H1 (cell line): ENCODE results near the gene LTO1. TPM values are rescaled to one million over a fixed set of nuclear protein-coding genes. Genes with fewer than 3 reads are reported as not detected.

Experiments
- CTCF ChIA-PET: fragments of 300-600 bp; sonication (Branson Sonifier 250); formaldehyde crosslinking; loops from one replicate; lab custom pipeline; 2021; ENCODE audit not compliant: partially characterized antibody; lab: Charles Lee
- POLR2A ChIA-PET: fragments of 300-600 bp; sonication (Branson Sonifier 250); formaldehyde crosslinking; loops from one replicate; lab custom pipeline; 2021; ENCODE audit warnings: inconsistent platforms; ENCODE audit not compliant: partially characterized antibody; lab: Charles Lee
- DNase-seq, 2 experiments: peaks; one replicate each; pipeline versions ENCODE4 v3.0.0 to v3.0.0-alpha.2; 2010 to 2022; ENCODE audit warnings: low spot score in 2 of 2, low read depth in 1 of 2, mixed read lengths in 1 of 2
- FAIRE-seq: peaks from 2 replicates; lab custom pipeline; 2011; peaks lifted over from hg19 to GRCh38; lab: Jason Lieb, UNC
- H2AFZ ChIP-seq: 2 replicates; pipeline ENCODE4 v1.8.1; 2012; ENCODE audit warnings: low read length, inconsistent platforms
- H2AK5ac ChIP-seq: 2 replicates; pipeline ENCODE4 v1.6.1; 2013; ENCODE audit warnings: low read depth, low read length
- H2BK120ac ChIP-seq: replicated peaks from 2 replicates; pipeline ENCODE3; 2013; ENCODE audit warnings: low read depth, low read length, inconsistent platforms
- H2BK12ac ChIP-seq: 2 replicates; pipeline ENCODE4 v1.6.1; 2013; ENCODE audit warnings: low read depth, low read length
- H2BK15ac ChIP-seq: 2 replicates; pipeline ENCODE4 v1.6.1; 2013; ENCODE audit warnings: low read length
- H2BK20ac ChIP-seq: 2 replicates; pipeline ENCODE4 v1.6.1; 2013; ENCODE audit warnings: low read length
- H2BK5ac ChIP-seq: 2 replicates; pipeline ENCODE4 v1.6.1; 2013; ENCODE audit warnings: low read depth, low read length
- H3K14ac ChIP-seq: 2 replicates; pipeline ENCODE4 v1.6.1; 2013; ENCODE audit warnings: inconsistent platforms; ENCODE audit not compliant: insufficient read length
- H3K18ac ChIP-seq: 2 replicates; pipeline ENCODE4 v1.6.1; 2013; ENCODE audit warnings: low read length; ENCODE audit errors: extremely low read depth
- H3K23ac ChIP-seq: 2 replicates; pipeline ENCODE4 v1.6.1; 2013; ENCODE audit warnings: inconsistent platforms; ENCODE audit not compliant: insufficient read length
- H3K23me2 ChIP-seq: 2 replicates; pipeline ENCODE4 v1.6.1; 2013; ENCODE audit warnings: low read depth, low read length
- H3K27ac ChIP-seq: 2 replicates; pipeline ENCODE4 v1.6.1; 2011; ENCODE audit warnings: low read depth, low read length, inconsistent platforms
- H3K27me3 ChIP-seq, 4 experiments: replicated peaks in 1 of 4; 1 replicate in 1 of 4; 2 replicates in 3 of 4; pipeline versions ENCODE4 v1.6.1 to v1.8.1; 2011 to 2013; ENCODE audit warnings: low read length in 3 of 4, mild to moderate bottlenecking in 3 of 4, inconsistent platforms in 2 of 4, mixed read lengths in 2 of 4, moderate library complexity in 1 of 4; ENCODE audit not compliant: control insufficient read depth in 3 of 4, insufficient read depth in 3 of 4; ENCODE audit errors: extremely low read depth in 1 of 4
- H3K36me3 ChIP-seq, 4 experiments: 2 replicates each; pipeline versions ENCODE4 v1.6.1 to v1.8.1; 2011 to 2013; ENCODE audit warnings: mild to moderate bottlenecking in 4 of 4, low read length in 3 of 4, moderate library complexity in 2 of 4, control low read depth in 1 of 4, inconsistent platforms in 1 of 4; ENCODE audit not compliant: insufficient read depth in 4 of 4, control insufficient read depth in 2 of 4
- H3K4ac ChIP-seq: replicated peaks from 2 replicates; pipeline ENCODE3; 2013; ENCODE audit warnings: low read length, low read depth, mixed read lengths, inconsistent platforms; ENCODE audit not compliant: insufficient read length
- H3K4me1 ChIP-seq, 4 experiments: replicated peaks in 1 of 4; 1 replicate in 1 of 4; 2 replicates in 3 of 4; pipeline versions ENCODE4 v1.6.1 to v1.8.1; 2011 to 2013; ENCODE audit warnings: low read length in 3 of 4, inconsistent platforms in 2 of 4, mixed read lengths in 1 of 4; ENCODE audit not compliant: insufficient read depth in 4 of 4, control insufficient read depth in 3 of 4
- H3K4me2 ChIP-seq, 2 experiments: 2 replicates each; pipeline versions ENCODE4 v1.6.1 to v1.8.1; 2011 to 2013; ENCODE audit warnings: low read depth in 2 of 2, low read length in 2 of 2, control low read depth in 1 of 2, inconsistent platforms in 1 of 2, mild to moderate bottlenecking in 1 of 2; ENCODE audit not compliant: insufficient read depth in 1 of 2
- H3K4me3 ChIP-seq, 4 experiments: fragments of 200-600, 300-600 bp in 1 of 4; sonication (generic), shearing (Covaris generic), sonication (Bioruptor Twin) in 1 of 4; 2 replicates each; pipeline versions ENCODE4 v1.5.1 to v1.8.1; 2011 to 2016; ENCODE audit warnings: low read length in 4 of 4, low read depth in 3 of 4, control low read depth in 2 of 4, inconsistent platforms in 2 of 4, mild to moderate bottlenecking in 2 of 4, mixed read lengths in 1 of 4, moderate library complexity in 1 of 4; ENCODE audit not compliant: insufficient read depth in 2 of 4; ENCODE audit errors: extremely low read depth in 1 of 4
- H3K56ac ChIP-seq: replicated peaks from 2 replicates; pipeline ENCODE3; 2013; ENCODE audit warnings: low read depth, mild to moderate bottlenecking, mixed read lengths, low read length, inconsistent platforms; ENCODE audit not compliant: insufficient read length
- H3K79me1 ChIP-seq: 2 replicates; pipeline ENCODE4 v1.6.1; 2013; ENCODE audit warnings: low read depth, low read length, control low read depth
- H3K79me2 ChIP-seq, 2 experiments: 2 replicates each; pipeline versions ENCODE4 v1.6.1 to v1.8.1; 2012 to 2013; ENCODE audit warnings: low read length in 2 of 2, mild to moderate bottlenecking in 2 of 2, inconsistent platforms in 1 of 2; ENCODE audit not compliant: insufficient read depth in 2 of 2, control insufficient read depth in 1 of 2
- H3K9ac ChIP-seq, 4 experiments: replicated peaks in 1 of 4; 1 replicate in 1 of 4; 2 replicates in 3 of 4; pipeline versions ENCODE4 v1.6.1 to v1.8.1; 2011 to 2013; ENCODE audit warnings: low read depth in 3 of 4, low read length in 3 of 4, control low read depth in 2 of 4, mild to moderate bottlenecking in 2 of 4, moderate library complexity in 2 of 4, inconsistent platforms in 1 of 4; ENCODE audit errors: extremely low read depth in 1 of 4
- H3K9me3 ChIP-seq, 2 experiments: 2 replicates each; pipeline versions ENCODE4 v1.6.1 to v1.8.1; 2012 to 2013; ENCODE audit warnings: mild to moderate bottlenecking in 2 of 2, moderate library complexity in 2 of 2, control low read depth in 1 of 2, inconsistent platforms in 1 of 2, low read depth in 1 of 2, low read length in 1 of 2, mixed read lengths in 1 of 2; ENCODE audit not compliant: insufficient read depth in 2 of 2
- H4K20me1 ChIP-seq, 2 experiments: replicated peaks in 1 of 2; 2 replicates each; pipeline versions ENCODE3 to v1.8.1; 2011 to 2013; ENCODE audit warnings: inconsistent platforms in 2 of 2, low read length in 2 of 2, mild to moderate bottlenecking in 1 of 2; ENCODE audit not compliant: insufficient read depth in 2 of 2, control insufficient read depth in 1 of 2
- H4K5ac ChIP-seq: 2 replicates; pipeline ENCODE4 v1.6.1; 2013; ENCODE audit warnings: low read length, low read depth, mixed read lengths, inconsistent platforms; ENCODE audit not compliant: insufficient read length
- H4K8ac ChIP-seq: 2 replicates; pipeline ENCODE4 v1.8.0; 2013; ENCODE audit warnings: mild to moderate bottlenecking, moderate library complexity, low read length, inconsistent platforms; ENCODE audit not compliant: insufficient read depth; ENCODE audit errors: extremely low read depth
- H4K91ac ChIP-seq: replicated peaks from 2 replicates; pipeline ENCODE3; 2013; ENCODE audit warnings: low read length, mixed read lengths, inconsistent platforms; ENCODE audit not compliant: insufficient read length
- BRCA1 ChIP-seq: IDR thresholded peaks from 2 replicates; pipeline ENCODE4 v1.6.1; 2012; ENCODE audit warnings: low read depth, low read length, improper control_type of control experiment
- CBX5 ChIP-seq: fragments of 300-800, 300-1000 bp; sonication (generic); IDR thresholded peaks from 2 replicates; pipeline ENCODE4 v1.7.1; 2016; ENCODE audit warnings: antibody characterized with exemption, low read length, low read depth
- CBX8 ChIP-seq: fragments of 300-800, 300-1000 bp; sonication (generic); IDR thresholded peaks from 2 replicates; pipeline ENCODE4 v1.7.1; 2016; ENCODE audit warnings: low read depth, low read length, borderline replicate concordance
- CREB1 ChIP-seq: IDR thresholded peaks from 2 replicates; pipeline ENCODE4 v1.6.1; 2012; ENCODE audit warnings: inconsistent platforms
- HDAC2 ChIP-seq, 2 experiments: fragments of 300-600 bp in 1 of 2; sonication (generic) in 1 of 2; IDR thresholded peaks; 2 replicates each; pipeline ENCODE4 v1.6.1; 2011 to 2012; ENCODE audit warnings: low read depth in 2 of 2, low read length in 2 of 2, mild to moderate bottlenecking in 2 of 2, moderate library complexity in 2 of 2, borderline replicate concordance in 1 of 2, inconsistent platforms in 1 of 2
- KDM1A ChIP-seq: fragments of 200-600, 300-600 bp; sonication (generic); IDR thresholded peaks from 2 replicates; pipeline ENCODE4 v1.7.1; 2016; ENCODE audit warnings: mild to moderate bottlenecking, low read length, borderline replicate concordance
- MAFK ChIP-seq: IDR thresholded peaks from 2 replicates; pipeline ENCODE4 v1.6.1; 2012; ENCODE audit warnings: low read depth, mild to moderate bottlenecking, improper control_type of control experiment, low read length
- NRF1 ChIP-seq: IDR thresholded peaks from 2 replicates; pipeline ENCODE4 v1.6.1; 2011; ENCODE audit warnings: mild to moderate bottlenecking, low read depth, low read length, improper control_type of control experiment
- PHF8 ChIP-seq: fragments of 200-600 bp; sonication (generic); conservative IDR thresholded peaks from 2 replicates; pipeline ENCODE4 v1.7.1; 2012; ENCODE audit warnings: low read depth, mild to moderate bottlenecking, inconsistent platforms, low read length, moderate library complexity
- SP1 ChIP-seq: IDR thresholded peaks from 2 replicates; pipeline ENCODE4 v1.6.1; 2011; ENCODE audit warnings: low read depth, low read length
- SP2 ChIP-seq: IDR thresholded peaks from 2 replicates; pipeline ENCODE4 v1.6.1; 2012; ENCODE audit warnings: mild to moderate bottlenecking, low read length, inconsistent platforms
- TAF7 ChIP-seq: optimal IDR thresholded peaks from 2 replicates; pipeline ENCODE3; 2011; ENCODE audit warnings: low read depth, mild to moderate bottlenecking, inconsistent platforms, low read length, moderate library complexity, borderline replicate concordance
- WGBS, 2 experiments: shearing (Covaris generic) in 1 of 2; methylation state at CpG; one replicate each; pipeline versions ENCODE4 v1.1.6 to v1.1.7; 2013 to 2015; ENCODE audit warnings: low lambda C conversion rate in 2 of 2, mixed read lengths in 2 of 2, inconsistent platforms in 1 of 2, low coverage in 1 of 2, missing lambda C conversion rate in 1 of 2; ENCODE audit not compliant: insufficient replicate concordance in 2 of 2, insufficient coverage in 1 of 2, insufficient read length in 1 of 2; ENCODE audit errors: extremely low coverage in 1 of 2, missing lambda C conversion rate in 1 of 2; 5-methylcytosine and 5-hydroxymethylcytosine counted together
- polyA plus RNA-seq, 7 experiments: library from polyadenylated mRNA; depleted of rRNA in 3 of 7; stranded (reverse) in 5 of 7; unstranded in 2 of 7; fragments of >200 nt in 5 of 7; fragments of 200-250 nt in 2 of 7; gene quantifications; 1 replicate in 5 of 7; 2 replicates in 1 of 7; 4 replicates in 1 of 7; pipeline versions ENCODE4 v1.2.1 to v1.2.3, GENCODE V29; 2011 to 2013; ENCODE audit warnings: missing spikeins in 2 of 7, mixed read lengths in 2 of 7
- total RNA-seq: library from RNA; stranded (reverse); fragmentation: NEBNext Ultra II Directional; extraction: Animal tissue kit (Norgen Biotek cat#: 25700); gene quantifications from 2 replicates; pipeline ENCODE4 v1.2.1, GENCODE V29; 2021

Gene LTO1
- total and polyA plus RNA-seq, 2 of the 8 experiments (the other 6 are each of a cell fraction or from before 2014, with no cell fraction given), result 15.4 to 21.3 TPM

- Histone ChIP-seq H2AK5ac (no peak overlapping the region), H3K9me3 (no peaks in the 10 kb centered on the region), H4K8ac (peak overlapping the region; percentile 71; the same call in 1 of the 2 replicates), H3K23ac (no peak overlapping the region), H4K91ac (no peak overlapping the region), H3K27ac (no peak overlapping the region), H3K56ac (no peak overlapping the region), H3K4me3 (no peak overlapping the region), H3K27me3 (no peaks in the 10 kb centered on the region), H3K79me2 (peaks cover 0 to 5% of the 10 kb centered on the region in 2 experiments; a peak in 1 of 4 replicates), H2BK12ac (no peak overlapping the region), H3K4me2 (no peak overlapping the region), H3K23me2 (no peaks in the 10 kb centered on the region; the same call in 1 of the 2 replicates), H3K4ac (no peak overlapping the region), H4K5ac (no peak overlapping the region), H2BK20ac (no peak overlapping the region), H4K20me1 (peaks cover 18 to 27% of the 10 kb centered on the region in 2 experiments), H2BK15ac (no peak overlapping the region), H3K18ac (no peak overlapping the region), H3K4me1 (peaks cover 0 to 4% (median 0%) of the 10 kb centered on the region in 4 experiments; a peak in 2 of 7 replicates), H3K9ac (no peak overlapping the region), H2BK5ac (no peak overlapping the region), H2BK120ac (no peak overlapping the region), H2AFZ (no peak overlapping the region), H3K79me1 (peaks cover 2% of the 10 kb centered on the region), H3K14ac (no peak overlapping the region), H3K36me3 (peaks cover 30 to 87% (median 57%) of the 10 kb centered on the region in 4 experiments)
- ChIA-PET POLR2A (interaction anchor here (0.9 to 2.3 kb wide), 4 partner anchors 7 to 361 kb away, joined by 4 to 13 read pairs (median 4); partner anchors contain the start of gene LTO1), CTCF (interaction anchor here (0.6 to 1.7 kb wide), 3 partner anchors 11 to 206 kb away, joined by 4 to 5 read pairs (median 5); no protein-coding TSS in a partner anchor)
- FAIRE-seq (no peak), DNase-seq (no peak)
- WGBS, 2 experiments, result 93% methylated on average over 23 of the region's 24 CpGs; no CpG with 5 or more reads in 1 of the 2 experiments
- TF ChIP-seq SP1, result no peak
- no peak for TF ChIP-seq KDM1A
- TF ChIP-seq CBX8, result no peak
- TF ChIP-seq SP2, result no peak
- TF ChIP-seq HDAC2 (IDR thresholded peaks at IDR 0.05; ENCODE audit: borderline replicate concordance in 1 of 2, low read depth in 2 of 2, low read length in 2 of 2), result no peak
- TF ChIP-seq NRF1, result no peak
- no peak for TF ChIP-seq CREB1
- TF ChIP-seq MAFK, result no peak
- no peak for TF ChIP-seq BRCA1
- TF ChIP-seq CBX5, result no peak
- no peak for TF ChIP-seq TAF7
- TF ChIP-seq PHF8, result no peak
Observed at GRCh38 chr11:69650081-69650831, 24.9 kb downstream of the LTO1 start.
